Right lobe of liver (tissue), 4 donors: ENCODE measurements around the gene MICA.
"Not testable (repeated sequence)": the region's sequence is repeated elsewhere in the genome, so short reads cannot be mapped to it uniquely, and the experiment has no call there.

ENCODE experiments used
- POLR2A ChIP-seq: fragments of 450-650 bp; IDR thresholded peaks from one replicate; pipeline ENCODE4 v1.6.1; 2017; ENCODE audit warnings: antibody characterized with exemption, mild to moderate bottlenecking
- TF ChIP-seq, protein P1 (sequence below), 4 donors: fragments of 200-600 bp in 3 of 4; fragments of 450-650 bp in 1 of 4; IDR thresholded peaks; one replicate each; pipeline versions ENCODE4 v1.5.1 to v1.8.0; 2016 to 2022; ENCODE audit warnings: antibody characterized with exemption in 4 of 4, mild to moderate bottlenecking in 2 of 4
- donor health status: DM: no; HTN: no; CAD: no.
- donor health status: DM: no; HTN: no; CAD: no.
- donor health status: DM: no; HTN: yes; CAD: no.

DNA sequence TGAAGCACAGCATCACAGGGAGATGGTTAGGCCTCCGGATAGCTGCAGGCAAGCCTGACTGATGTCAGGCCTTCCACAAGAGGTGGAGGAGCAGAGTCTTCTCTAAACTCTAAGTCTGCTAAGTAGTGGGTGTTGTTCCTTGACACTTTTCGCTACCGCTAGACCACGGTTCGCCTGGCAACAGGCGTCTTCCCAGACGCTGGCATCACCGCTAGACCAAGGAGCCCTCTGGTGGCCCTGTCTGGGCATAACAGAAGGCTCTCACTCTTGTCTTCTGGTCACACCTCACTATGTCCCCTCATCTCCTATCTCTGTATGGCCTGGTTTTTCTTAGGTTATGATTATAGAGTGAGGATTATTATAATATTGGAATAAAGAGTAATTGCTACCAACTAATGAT lies 29.3 kb upstream of the MICA start:
- TF ChIP-seq POLR2A = not testable (repeated sequence)
- TF ChIP-seq, protein P1, sequence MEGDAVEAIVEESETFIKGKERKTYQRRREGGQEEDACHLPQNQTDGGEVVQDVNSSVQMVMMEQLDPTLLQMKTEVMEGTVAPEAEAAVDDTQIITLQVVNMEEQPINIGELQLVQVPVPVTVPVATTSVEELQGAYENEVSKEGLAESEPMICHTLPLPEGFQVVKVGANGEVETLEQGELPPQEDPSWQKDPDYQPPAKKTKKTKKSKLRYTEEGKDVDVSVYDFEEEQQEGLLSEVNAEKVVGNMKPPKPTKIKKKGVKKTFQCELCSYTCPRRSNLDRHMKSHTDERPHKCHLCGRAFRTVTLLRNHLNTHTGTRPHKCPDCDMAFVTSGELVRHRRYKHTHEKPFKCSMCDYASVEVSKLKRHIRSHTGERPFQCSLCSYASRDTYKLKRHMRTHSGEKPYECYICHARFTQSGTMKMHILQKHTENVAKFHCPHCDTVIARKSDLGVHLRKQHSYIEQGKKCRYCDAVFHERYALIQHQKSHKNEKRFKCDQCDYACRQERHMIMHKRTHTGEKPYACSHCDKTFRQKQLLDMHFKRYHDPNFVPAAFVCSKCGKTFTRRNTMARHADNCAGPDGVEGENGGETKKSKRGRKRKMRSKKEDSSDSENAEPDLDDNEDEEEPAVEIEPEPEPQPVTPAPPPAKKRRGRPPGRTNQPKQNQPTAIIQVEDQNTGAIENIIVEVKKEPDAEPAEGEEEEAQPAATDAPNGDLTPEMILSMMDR (IDR thresholded peaks at IDR 0.05) = not testable (repeated sequence)
